Measurements from ENCODE around the gene SCN7A.

DNA sequence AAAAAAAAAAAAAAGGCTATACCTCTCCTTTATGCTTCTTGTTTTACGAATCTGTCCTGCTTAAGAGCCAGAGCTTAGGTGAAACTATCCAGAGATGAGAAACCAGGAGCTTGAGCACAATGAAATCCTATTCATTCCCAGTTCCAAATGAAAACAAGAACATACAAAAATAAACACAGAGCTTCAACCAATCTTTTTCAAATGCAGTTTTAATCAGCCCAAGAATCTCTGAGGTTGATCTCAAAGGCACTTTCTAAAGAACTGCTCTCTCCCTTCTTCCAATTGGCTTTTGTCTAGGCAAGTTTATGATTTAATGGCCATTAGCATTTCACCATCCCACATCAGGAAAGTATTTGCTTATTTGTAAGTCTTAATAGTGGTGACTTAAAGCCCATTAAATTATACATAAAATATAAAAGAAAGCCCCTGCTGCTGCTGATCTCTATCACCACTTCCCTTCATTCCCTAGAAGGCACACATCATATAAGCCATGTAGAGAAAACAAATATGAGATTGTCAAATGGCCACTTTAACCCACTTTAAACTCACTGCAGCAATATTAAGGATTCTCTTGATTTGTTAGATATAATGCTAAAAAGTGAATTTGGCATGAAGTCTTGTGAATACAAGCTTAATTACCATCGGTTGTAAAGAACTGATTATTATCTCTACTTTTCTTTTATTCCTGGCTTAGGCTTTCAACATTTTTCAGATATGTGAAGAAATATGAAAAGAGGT is 89.0 kb downstream of the SCN7A start:
- no peak for TF ChIP-seq ELF4 (CRISPR knock-in tag; IDR thresholded peaks at IDR 0.05; ENCODE audit: low read depth)
- TF ChIP-seq, protein P1, sequence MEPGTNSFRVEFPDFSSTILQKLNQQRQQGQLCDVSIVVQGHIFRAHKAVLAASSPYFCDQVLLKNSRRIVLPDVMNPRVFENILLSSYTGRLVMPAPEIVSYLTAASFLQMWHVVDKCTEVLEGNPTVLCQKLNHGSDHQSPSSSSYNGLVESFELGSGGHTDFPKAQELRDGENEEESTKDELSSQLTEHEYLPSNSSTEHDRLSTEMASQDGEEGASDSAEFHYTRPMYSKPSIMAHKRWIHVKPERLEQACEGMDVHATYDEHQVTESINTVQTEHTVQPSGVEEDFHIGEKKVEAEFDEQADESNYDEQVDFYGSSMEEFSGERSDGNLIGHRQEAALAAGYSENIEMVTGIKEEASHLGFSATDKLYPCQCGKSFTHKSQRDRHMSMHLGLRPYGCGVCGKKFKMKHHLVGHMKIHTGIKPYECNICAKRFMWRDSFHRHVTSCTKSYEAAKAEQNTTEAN (CRISPR knock-in tag; IDR thresholded peaks at IDR 0.05), result no peak
- TF ChIP-seq, protein P2, sequence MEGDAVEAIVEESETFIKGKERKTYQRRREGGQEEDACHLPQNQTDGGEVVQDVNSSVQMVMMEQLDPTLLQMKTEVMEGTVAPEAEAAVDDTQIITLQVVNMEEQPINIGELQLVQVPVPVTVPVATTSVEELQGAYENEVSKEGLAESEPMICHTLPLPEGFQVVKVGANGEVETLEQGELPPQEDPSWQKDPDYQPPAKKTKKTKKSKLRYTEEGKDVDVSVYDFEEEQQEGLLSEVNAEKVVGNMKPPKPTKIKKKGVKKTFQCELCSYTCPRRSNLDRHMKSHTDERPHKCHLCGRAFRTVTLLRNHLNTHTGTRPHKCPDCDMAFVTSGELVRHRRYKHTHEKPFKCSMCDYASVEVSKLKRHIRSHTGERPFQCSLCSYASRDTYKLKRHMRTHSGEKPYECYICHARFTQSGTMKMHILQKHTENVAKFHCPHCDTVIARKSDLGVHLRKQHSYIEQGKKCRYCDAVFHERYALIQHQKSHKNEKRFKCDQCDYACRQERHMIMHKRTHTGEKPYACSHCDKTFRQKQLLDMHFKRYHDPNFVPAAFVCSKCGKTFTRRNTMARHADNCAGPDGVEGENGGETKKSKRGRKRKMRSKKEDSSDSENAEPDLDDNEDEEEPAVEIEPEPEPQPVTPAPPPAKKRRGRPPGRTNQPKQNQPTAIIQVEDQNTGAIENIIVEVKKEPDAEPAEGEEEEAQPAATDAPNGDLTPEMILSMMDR (IDR thresholded peaks at IDR 0.05), result no peak
- TF ChIP-seq ZNF317 (CRISPR knock-in tag; IDR thresholded peaks at IDR 0.05; ENCODE audit: borderline replicate concordance, low read depth), result no peak
- TF ChIP-seq ATF1 (CRISPR knock-in tag; IDR thresholded peaks at IDR 0.05), result no peak
- TF ChIP-seq FOXK1 (CRISPR knock-in tag; IDR thresholded peaks at IDR 0.05), result no peak
- TF ChIP-seq, protein P3, sequence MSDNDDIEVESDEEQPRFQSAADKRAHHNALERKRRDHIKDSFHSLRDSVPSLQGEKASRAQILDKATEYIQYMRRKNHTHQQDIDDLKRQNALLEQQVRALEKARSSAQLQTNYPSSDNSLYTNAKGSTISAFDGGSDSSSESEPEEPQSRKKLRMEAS (CRISPR knock-in tag; IDR thresholded peaks at IDR 0.05), result no peak
- TF ChIP-seq ZNF423 (CRISPR knock-in tag; IDR thresholded peaks at IDR 0.05), result no peak
- TF ChIP-seq, protein P4, sequence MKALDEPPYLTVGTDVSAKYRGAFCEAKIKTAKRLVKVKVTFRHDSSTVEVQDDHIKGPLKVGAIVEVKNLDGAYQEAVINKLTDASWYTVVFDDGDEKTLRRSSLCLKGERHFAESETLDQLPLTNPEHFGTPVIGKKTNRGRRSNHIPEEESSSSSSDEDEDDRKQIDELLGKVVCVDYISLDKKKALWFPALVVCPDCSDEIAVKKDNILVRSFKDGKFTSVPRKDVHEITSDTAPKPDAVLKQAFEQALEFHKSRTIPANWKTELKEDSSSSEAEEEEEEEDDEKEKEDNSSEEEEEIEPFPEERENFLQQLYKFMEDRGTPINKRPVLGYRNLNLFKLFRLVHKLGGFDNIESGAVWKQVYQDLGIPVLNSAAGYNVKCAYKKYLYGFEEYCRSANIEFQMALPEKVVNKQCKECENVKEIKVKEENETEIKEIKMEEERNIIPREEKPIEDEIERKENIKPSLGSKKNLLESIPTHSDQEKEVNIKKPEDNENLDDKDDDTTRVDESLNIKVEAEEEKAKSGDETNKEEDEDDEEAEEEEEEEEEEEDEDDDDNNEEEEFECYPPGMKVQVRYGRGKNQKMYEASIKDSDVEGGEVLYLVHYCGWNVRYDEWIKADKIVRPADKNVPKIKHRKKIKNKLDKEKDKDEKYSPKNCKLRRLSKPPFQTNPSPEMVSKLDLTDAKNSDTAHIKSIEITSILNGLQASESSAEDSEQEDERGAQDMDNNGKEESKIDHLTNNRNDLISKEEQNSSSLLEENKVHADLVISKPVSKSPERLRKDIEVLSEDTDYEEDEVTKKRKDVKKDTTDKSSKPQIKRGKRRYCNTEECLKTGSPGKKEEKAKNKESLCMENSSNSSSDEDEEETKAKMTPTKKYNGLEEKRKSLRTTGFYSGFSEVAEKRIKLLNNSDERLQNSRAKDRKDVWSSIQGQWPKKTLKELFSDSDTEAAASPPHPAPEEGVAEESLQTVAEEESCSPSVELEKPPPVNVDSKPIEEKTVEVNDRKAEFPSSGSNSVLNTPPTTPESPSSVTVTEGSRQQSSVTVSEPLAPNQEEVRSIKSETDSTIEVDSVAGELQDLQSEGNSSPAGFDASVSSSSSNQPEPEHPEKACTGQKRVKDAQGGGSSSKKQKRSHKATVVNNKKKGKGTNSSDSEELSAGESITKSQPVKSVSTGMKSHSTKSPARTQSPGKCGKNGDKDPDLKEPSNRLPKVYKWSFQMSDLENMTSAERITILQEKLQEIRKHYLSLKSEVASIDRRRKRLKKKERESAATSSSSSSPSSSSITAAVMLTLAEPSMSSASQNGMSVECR (CRISPR knock-in tag; IDR thresholded peaks at IDR 0.05; ENCODE audit: borderline replicate concordance), result no peak
- TF ChIP-seq MYBL2 (CRISPR knock-in tag; IDR thresholded peaks at IDR 0.05), result no peak
- TF ChIP-seq, protein P5, sequence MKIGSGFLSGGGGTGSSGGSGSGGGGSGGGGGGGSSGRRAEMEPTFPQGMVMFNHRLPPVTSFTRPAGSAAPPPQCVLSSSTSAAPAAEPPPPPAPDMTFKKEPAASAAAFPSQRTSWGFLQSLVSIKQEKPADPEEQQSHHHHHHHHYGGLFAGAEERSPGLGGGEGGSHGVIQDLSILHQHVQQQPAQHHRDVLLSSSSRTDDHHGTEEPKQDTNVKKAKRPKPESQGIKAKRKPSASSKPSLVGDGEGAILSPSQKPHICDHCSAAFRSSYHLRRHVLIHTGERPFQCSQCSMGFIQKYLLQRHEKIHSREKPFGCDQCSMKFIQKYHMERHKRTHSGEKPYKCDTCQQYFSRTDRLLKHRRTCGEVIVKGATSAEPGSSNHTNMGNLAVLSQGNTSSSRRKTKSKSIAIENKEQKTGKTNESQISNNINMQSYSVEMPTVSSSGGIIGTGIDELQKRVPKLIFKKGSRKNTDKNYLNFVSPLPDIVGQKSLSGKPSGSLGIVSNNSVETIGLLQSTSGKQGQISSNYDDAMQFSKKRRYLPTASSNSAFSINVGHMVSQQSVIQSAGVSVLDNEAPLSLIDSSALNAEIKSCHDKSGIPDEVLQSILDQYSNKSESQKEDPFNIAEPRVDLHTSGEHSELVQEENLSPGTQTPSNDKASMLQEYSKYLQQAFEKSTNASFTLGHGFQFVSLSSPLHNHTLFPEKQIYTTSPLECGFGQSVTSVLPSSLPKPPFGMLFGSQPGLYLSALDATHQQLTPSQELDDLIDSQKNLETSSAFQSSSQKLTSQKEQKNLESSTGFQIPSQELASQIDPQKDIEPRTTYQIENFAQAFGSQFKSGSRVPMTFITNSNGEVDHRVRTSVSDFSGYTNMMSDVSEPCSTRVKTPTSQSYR (CRISPR knock-in tag; IDR thresholded peaks at IDR 0.05), result no peak

All from WTC11 (cell line).